SK-N-SH (cell line): ENCODE results near the gene GALNT14. TPM values are rescaled to one million over a fixed set of nuclear protein-coding genes. Genes with fewer than 3 reads are reported as not detected.

Source experiments
- CTCF ChIA-PET: fragments of 300-600, 350-600 bp; formaldehyde crosslinking; extraction: SDS; loops from one replicate; lab custom pipeline; 2021; lab: Yijun Ruan, JAX
- POLR2A ChIA-PET: fragments of 350-600 bp; sonication (Branson Sonifier 250); formaldehyde crosslinking; extraction: SDS; loops from one replicate; lab custom pipeline; 2020; ENCODE audit warnings: antibody characterized with exemption, inconsistent platforms; lab: Yijun Ruan, JAX
- DNase-seq: peaks from one replicate; pipeline ENCODE4 v3.0.0; 2012
- H2AFZ ChIP-seq: fragments of 200-600 bp; sonication (generic); 2 replicates; pipeline ENCODE4 v1.8.1; 2016; ENCODE audit warnings: antibody characterized with exemption, mild to moderate bottlenecking, low read depth
- H3F3A ChIP-seq: fragments of 200-600 bp; sonication (generic); replicated peaks from 2 replicates; pipeline ENCODE3; 2016; ENCODE audit warnings: antibody characterized with exemption, mild to moderate bottlenecking; ENCODE audit not compliant: insufficient read depth
- H3K27ac ChIP-seq, 2 experiments: fragments of 200-500 bp in 1 of 2; fragments of 200-600 bp in 1 of 2; sonication (Bioruptor generic) in 1 of 2; sonication (generic), shearing (Covaris generic) in 1 of 2; 2 replicates each; pipeline versions ENCODE4 v1.5.1 to v1.6.1; 2014 to 2016; ENCODE audit warnings: low read depth in 2 of 2, inconsistent platforms in 1 of 2, low read length in 1 of 2, mild to moderate bottlenecking in 1 of 2, mixed read lengths in 1 of 2
- H3K27me3 ChIP-seq: fragments of 200-600 bp; sonication (generic), shearing (Covaris generic); 2 replicates; pipeline ENCODE4 v1.6.1; 2016; ENCODE audit warnings: mixed run types; ENCODE audit not compliant: insufficient read depth
- H3K36me3 ChIP-seq, 2 experiments: fragments of 200-500 bp in 1 of 2; fragments of 200-600 bp in 1 of 2; sonication (Bioruptor generic) in 1 of 2; sonication (generic) in 1 of 2; replicated peaks in 1 of 2; 2 replicates each; pipeline versions ENCODE3 to v1.5.1; 2014 to 2016; ENCODE audit warnings: low read length in 1 of 2, mild to moderate bottlenecking in 1 of 2; ENCODE audit not compliant: insufficient read depth in 2 of 2, control insufficient read depth in 1 of 2
- H3K4me1 ChIP-seq, 2 experiments: fragments of 200-500 bp in 1 of 2; fragments of 200-600 bp in 1 of 2; sonication (Bioruptor generic) in 1 of 2; sonication (generic), shearing (Covaris generic) in 1 of 2; 2 replicates each; pipeline versions ENCODE4 v1.5.1 to v1.6.1; 2014 to 2016; ENCODE audit warnings: low read depth in 1 of 2, low read length in 1 of 2, mixed run types in 1 of 2; ENCODE audit not compliant: insufficient read depth in 2 of 2, control insufficient read depth in 1 of 2
- H3K4me2 ChIP-seq: fragments of 200-600 bp; sonication (generic), shearing (Covaris generic); 2 replicates; pipeline ENCODE4 v1.6.1; 2017; ENCODE audit warnings: mixed run types
- H3K4me3 ChIP-seq, 2 experiments: fragments of 200-500 bp in 1 of 2; fragments of 200-600 bp in 1 of 2; sonication (Bioruptor generic) in 1 of 2; sonication (generic), shearing (Covaris generic) in 1 of 2; 2 replicates each; pipeline versions ENCODE4 v1.5.1 to v1.8.1; 2014 to 2016; ENCODE audit warnings: low read depth in 2 of 2, inconsistent platforms in 1 of 2, low read length in 1 of 2, mild to moderate bottlenecking in 1 of 2, mixed read lengths in 1 of 2, moderate library complexity in 1 of 2
- H3K79me2 ChIP-seq: fragments of 200-600 bp; sonication (generic); 2 replicates; pipeline ENCODE4 v1.8.1; 2017; ENCODE audit warnings: mild to moderate bottlenecking; ENCODE audit not compliant: insufficient read depth
- H3K9ac ChIP-seq: fragments of 200-600 bp; sonication (generic); 2 replicates; pipeline ENCODE4 v1.6.1; 2017; ENCODE audit warnings: mixed run types
- H3K9me2 ChIP-seq: fragments of 200-600 bp; sonication (generic); 2 replicates; pipeline ENCODE4 v1.6.1; 2017; ENCODE audit warnings: mixed run types
- H3K9me3 ChIP-seq: fragments of 200-600 bp; sonication (generic); 2 replicates; pipeline ENCODE4 v1.6.1; 2017; ENCODE audit warnings: mixed run types, mild to moderate bottlenecking, moderate library complexity
- H4K20me1 ChIP-seq: fragments of 200-600 bp; sonication (generic); 2 replicates; pipeline ENCODE4 v1.6.1; 2017; ENCODE audit warnings: mild to moderate bottlenecking, mixed run types; ENCODE audit not compliant: insufficient read depth
- CHD2 ChIP-seq: fragments of 150-350 bp; IDR thresholded peaks from 2 replicates; pipeline ENCODE4 v1.6.1; 2018; ENCODE audit warnings: low read length; ENCODE audit not compliant: partially characterized antibody
- EZH2phosphoT487 ChIP-seq: fragments of 200-600 bp; sonication (generic); IDR thresholded peaks from 2 replicates; pipeline ENCODE4 v1.6.1; 2017; ENCODE audit warnings: low read depth, mixed run types, mild to moderate bottlenecking, antibody characterized with exemption, moderate library complexity, borderline replicate concordance
- JUND ChIP-seq: IDR thresholded peaks from 2 replicates; pipeline ENCODE4 v1.4.0; 2012
- MAX ChIP-seq: IDR thresholded peaks from 2 replicates; pipeline ENCODE4 v1.4.0; 2012; ENCODE audit warnings: low read depth
- MXI1 ChIP-seq: IDR thresholded peaks from 2 replicates; pipeline ENCODE4 v1.6.1; 2012; ENCODE audit warnings: mild to moderate bottlenecking, low read depth, low read length, improper control_type of control experiment
- PBX3 ChIP-seq: IDR thresholded peaks from 2 replicates; pipeline ENCODE4; 2012
- POLR2AphosphoS5 ChIP-seq: IDR thresholded peaks from 2 replicates; pipeline ENCODE4 v1.6.1; 2012; ENCODE audit warnings: low read depth, low read length
- RXRA ChIP-seq: IDR thresholded peaks from 2 replicates; pipeline ENCODE4 v1.4.0; 2012; ENCODE audit warnings: low read depth, mild to moderate bottlenecking, borderline replicate concordance
- SMC3 ChIP-seq: IDR thresholded peaks from 2 replicates; pipeline ENCODE4 v1.6.1; 2012; ENCODE audit warnings: low read depth, low read length, improper control_type of control experiment
- TAF1 ChIP-seq: IDR thresholded peaks from 2 replicates; pipeline ENCODE4 v1.6.1; 2012; ENCODE audit warnings: low read depth, mild to moderate bottlenecking, low read length, moderate library complexity, borderline replicate concordance
- TCF12 ChIP-seq: IDR thresholded peaks from 2 replicates; pipeline ENCODE4 v1.4.0; 2012
- USF1 ChIP-seq: IDR thresholded peaks from 2 replicates; pipeline ENCODE4 v1.4.0; 2012; ENCODE audit warnings: low read depth, borderline replicate concordance
- USF2 ChIP-seq: fragments of 150-350 bp; IDR thresholded peaks from 2 replicates; pipeline ENCODE4 v1.6.1; 2017; ENCODE audit warnings: antibody characterized with exemption, low read length, low read depth, borderline replicate concordance
- WGBS: methylation state at CpG from one replicate; pipeline ENCODE4 v1.1.6; 2017; ENCODE audit warnings: low lambda C conversion rate; 5-methylcytosine and 5-hydroxymethylcytosine counted together
- polyA plus RNA-seq, 3 experiments: library from polyadenylated mRNA; depleted of rRNA; stranded (reverse); fragments of >200 nt; gene quantifications; 2 replicates each; pipeline ENCODE4 v1.2.3, GENCODE V29; 2012
- TF ChIP-seq, protein P1 (sequence below): IDR thresholded peaks from 2 replicates; pipeline ENCODE4 v1.6.1; 2012; ENCODE audit warnings: mild to moderate bottlenecking, low read depth, low read length, moderate library complexity
- TF ChIP-seq, protein P2 (sequence below): fragments of 200-600 bp; sonication (generic); IDR thresholded peaks from 2 replicates; pipeline ENCODE4 v1.6.1; 2017; ENCODE audit warnings: antibody characterized with exemption, mild to moderate bottlenecking, moderate library complexity

The GALNT14 gene
- polyA plus RNA-seq, 1 of the 3 experiments (the other 2 are of a cell fraction), result 1.6 TPM

DNA sequence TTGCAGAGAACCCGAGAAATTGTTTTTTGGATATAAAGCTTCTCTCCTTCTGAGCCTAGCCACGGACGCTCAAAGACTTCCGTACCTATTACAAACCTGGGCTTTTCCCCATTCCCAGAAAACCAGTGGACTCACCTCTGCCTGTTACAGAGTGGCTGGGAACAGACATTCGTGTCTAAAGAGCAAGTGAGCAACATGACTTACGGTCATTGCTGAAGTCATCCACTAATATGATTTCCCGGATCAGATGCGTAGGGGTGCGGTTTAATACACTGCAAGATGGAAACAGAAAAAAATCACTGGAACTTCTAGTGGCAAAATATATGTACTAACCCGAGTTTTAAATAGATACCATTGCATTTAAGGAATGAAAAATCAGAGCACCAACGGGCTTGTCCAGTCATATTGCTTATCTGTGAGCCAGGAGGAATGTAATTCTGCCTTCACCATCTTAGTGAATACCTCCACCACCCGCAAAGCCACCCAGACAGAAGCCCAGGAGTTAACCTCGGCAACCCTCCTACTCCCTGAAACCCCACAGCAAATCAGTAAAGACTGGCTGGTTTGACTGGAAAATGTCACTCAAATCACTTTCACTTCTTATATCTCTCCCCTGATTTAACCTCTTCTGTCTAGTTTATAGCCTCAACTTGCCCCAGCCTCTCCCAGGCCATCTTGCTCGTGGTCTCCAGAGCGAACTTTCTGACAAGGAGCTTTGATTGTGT, 179.9 kb downstream of the GALNT14 start:
- Histone ChIP-seq H2AFZ (no peak overlapping the region), H3K9me2 (no peaks in the 10 kb centered on the region), H3K9me3 (no peaks in the 10 kb centered on the region), H3F3A (no peaks in the 10 kb centered on the region), H3K4me2 (no peak overlapping the region), H3K4me3 (no peak overlapping the region), H3K27me3 (no peaks in the 10 kb centered on the region), H3K79me2 (no peaks in the 10 kb centered on the region), H3K4me1 (peaks cover 0 to 22% of the 10 kb centered on the region in 2 experiments; a peak in 1 of 4 replicates), H3K27ac (no peak overlapping the region), H3K36me3 (no peaks in the 10 kb centered on the region), H3K9ac (no peak overlapping the region), H4K20me1 (no peaks in the 10 kb centered on the region)
- ChIA-PET POLR2A (no interaction called here), CTCF (interaction anchor here (1.2 to 3.3 kb wide), 3 partner anchors 9 to 375 kb away, joined by 3 to 15 read pairs (median 3); no protein-coding TSS in a partner anchor)
- no peak for DNase-seq
- 59% methylated on average over 15 of the region's 15 CpGs for WGBS
- TF ChIP-seq MAX (no peak), POLR2AphosphoS5 (no peak), PBX3 (no peak), SMC3 (no peak), JUND (no peak), USF1 (no peak), TCF12 (no peak)
- TF ChIP-seq, protein P1, sequence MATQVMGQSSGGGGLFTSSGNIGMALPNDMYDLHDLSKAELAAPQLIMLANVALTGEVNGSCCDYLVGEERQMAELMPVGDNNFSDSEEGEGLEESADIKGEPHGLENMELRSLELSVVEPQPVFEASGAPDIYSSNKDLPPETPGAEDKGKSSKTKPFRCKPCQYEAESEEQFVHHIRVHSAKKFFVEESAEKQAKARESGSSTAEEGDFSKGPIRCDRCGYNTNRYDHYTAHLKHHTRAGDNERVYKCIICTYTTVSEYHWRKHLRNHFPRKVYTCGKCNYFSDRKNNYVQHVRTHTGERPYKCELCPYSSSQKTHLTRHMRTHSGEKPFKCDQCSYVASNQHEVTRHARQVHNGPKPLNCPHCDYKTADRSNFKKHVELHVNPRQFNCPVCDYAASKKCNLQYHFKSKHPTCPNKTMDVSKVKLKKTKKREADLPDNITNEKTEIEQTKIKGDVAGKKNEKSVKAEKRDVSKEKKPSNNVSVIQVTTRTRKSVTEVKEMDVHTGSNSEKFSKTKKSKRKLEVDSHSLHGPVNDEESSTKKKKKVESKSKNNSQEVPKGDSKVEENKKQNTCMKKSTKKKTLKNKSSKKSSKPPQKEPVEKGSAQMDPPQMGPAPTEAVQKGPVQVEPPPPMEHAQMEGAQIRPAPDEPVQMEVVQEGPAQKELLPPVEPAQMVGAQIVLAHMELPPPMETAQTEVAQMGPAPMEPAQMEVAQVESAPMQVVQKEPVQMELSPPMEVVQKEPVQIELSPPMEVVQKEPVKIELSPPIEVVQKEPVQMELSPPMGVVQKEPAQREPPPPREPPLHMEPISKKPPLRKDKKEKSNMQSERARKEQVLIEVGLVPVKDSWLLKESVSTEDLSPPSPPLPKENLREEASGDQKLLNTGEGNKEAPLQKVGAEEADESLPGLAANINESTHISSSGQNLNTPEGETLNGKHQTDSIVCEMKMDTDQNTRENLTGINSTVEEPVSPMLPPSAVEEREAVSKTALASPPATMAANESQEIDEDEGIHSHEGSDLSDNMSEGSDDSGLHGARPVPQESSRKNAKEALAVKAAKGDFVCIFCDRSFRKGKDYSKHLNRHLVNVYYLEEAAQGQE, result no peak

- H3K9ac ChIP-seq, result no peak overlapping the region
- POLR2A ChIA-PET, result interaction anchor here (1.0 kb wide), 1 partner anchor 21 kb away, joined by 3 read pairs; no protein-coding TSS in a partner anchor
- peaks cover 0 to 16% of the 10 kb centered on the region in 2 experiments; a peak in 1 of 4 replicates for H3K4me1 ChIP-seq
- no peak for TF ChIP-seq CHD2
- TF ChIP-seq EZH2phosphoT487, result no peak
- TF ChIP-seq, protein P2, sequence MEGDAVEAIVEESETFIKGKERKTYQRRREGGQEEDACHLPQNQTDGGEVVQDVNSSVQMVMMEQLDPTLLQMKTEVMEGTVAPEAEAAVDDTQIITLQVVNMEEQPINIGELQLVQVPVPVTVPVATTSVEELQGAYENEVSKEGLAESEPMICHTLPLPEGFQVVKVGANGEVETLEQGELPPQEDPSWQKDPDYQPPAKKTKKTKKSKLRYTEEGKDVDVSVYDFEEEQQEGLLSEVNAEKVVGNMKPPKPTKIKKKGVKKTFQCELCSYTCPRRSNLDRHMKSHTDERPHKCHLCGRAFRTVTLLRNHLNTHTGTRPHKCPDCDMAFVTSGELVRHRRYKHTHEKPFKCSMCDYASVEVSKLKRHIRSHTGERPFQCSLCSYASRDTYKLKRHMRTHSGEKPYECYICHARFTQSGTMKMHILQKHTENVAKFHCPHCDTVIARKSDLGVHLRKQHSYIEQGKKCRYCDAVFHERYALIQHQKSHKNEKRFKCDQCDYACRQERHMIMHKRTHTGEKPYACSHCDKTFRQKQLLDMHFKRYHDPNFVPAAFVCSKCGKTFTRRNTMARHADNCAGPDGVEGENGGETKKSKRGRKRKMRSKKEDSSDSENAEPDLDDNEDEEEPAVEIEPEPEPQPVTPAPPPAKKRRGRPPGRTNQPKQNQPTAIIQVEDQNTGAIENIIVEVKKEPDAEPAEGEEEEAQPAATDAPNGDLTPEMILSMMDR, result no peak
- no peak for TF ChIP-seq RXRA
- no peak for TF ChIP-seq MXI1
- TF ChIP-seq TAF1, result no peak
- no peak for TF ChIP-seq USF2
- TF ChIP-seq, all 33 proteins: peak for 0
- Histone ChIP-seq H3K79me2 (no peaks in the 10 kb centered on the region), H3K9me2 (no peaks in the 10 kb centered on the region), H3K9me3 (no peaks in the 10 kb centered on the region), H3F3A (no peaks in the 10 kb centered on the region), H3K27ac (no peak overlapping the region), H3K4me3 (no peak overlapping the region), H3K4me2 (no peak overlapping the region), H2AFZ (no peak overlapping the region), H4K20me1 (no peaks in the 10 kb centered on the region), H3K36me3 (no peaks in the 10 kb centered on the region), H3K27me3 (no peaks in the 10 kb centered on the region)
- CTCF ChIA-PET, result interaction anchor here (1.3 kb wide), 2 partner anchors 213 to 376 kb away, joined by 3 to 5 read pairs; no protein-coding TSS in a partner anchor
- DNase-seq, result no peak
- 69% methylated on average over 5 of the region's 5 CpGs for WGBS
These were observed 180.6 kb downstream of the GALNT14 start for GRCh38 chr2:30957591-30957990.
